Smooth muscle cell of bladder (primary cell): ENCODE results near the gene NR2C2AP. TPM values are rescaled to one million over a fixed set of nuclear protein-coding genes. Genes with fewer than 3 reads are reported as not detected.

Source experiments
- total RNA-seq: library from RNA; depleted of rRNA; stranded (reverse); fragments of >200 nt; gene quantifications from 2 replicates; pipeline ENCODE4 v1.2.3, GENCODE V29; 2014

Gene NR2C2AP
- total RNA-seq, result 3.3 and 4.7 TPM in 2 replicates

GRCh38 chr19:19203012-19203856, at the start of gene NR2C2AP:
Gene NR2C2AP, minus strand, starts transcription at chr19:19203414. Its CDS starts 354 bp downstream, at chr19:19203060.

GRCh38 chr19:19211499-19212420, 8.5 kb upstream of the NR2C2AP start, which contains the start of gene NCAN:
Gene NCAN, plus strand, starts transcription at chr19:19211958. Its CDS starts 4,996 bp downstream, at chr19:19216954.

GRCh38 chr19:19192078-19192882, 10.9 kb downstream of the NR2C2AP start, which contains the start of the genes BORCS8 and RFXANK:
Gene BORCS8, minus strand, starts transcription at chr19:19192152. Its CDS starts 35 bp downstream, at chr19:19192117.
Gene RFXANK, plus strand, starts transcription at chr19:19192258. Its CDS starts 1,689 bp downstream, at chr19:19193947.

GRCh38 chr19:19170053-19170872, 33.0 kb downstream of the NR2C2AP start, which contains the start of gene MEF2B:
Gene MEF2B, minus strand, starts transcription at chr19:19170263. Its CDS starts 19,528 bp downstream, at chr19:19150735.

Other genes starting within 250 kb of the NR2C2AP start
- 23.3 and 27.3 TPM in 2 replicates for gene SUGP2, start 169.9 kb downstream of the NR2C2AP start, total RNA-seq
- gene ARMC6, start 169.8 kb downstream of the NR2C2AP start, total RNA-seq, result 25.1 and 27.7 TPM in 2 replicates
- gene SLC25A42, start 139.4 kb downstream of the NR2C2AP start, total RNA-seq, result 4.4 and 5.7 TPM in 2 replicates
- gene TMEM161A, start 64.9 kb downstream of the NR2C2AP start, total RNA-seq, result 28.9 and 31.7 TPM in 2 replicates
- 0.09 and 0.14 TPM in 2 replicates for gene MEF2B, start 33.2 kb downstream of the NR2C2AP start, total RNA-seq
- gene BORCS8, start 11.3 kb downstream of the NR2C2AP start, total RNA-seq, result 15.5 and 17.5 TPM in 2 replicates
- 56.2 and 64.3 TPM in 2 replicates for gene RFXANK, start 11.2 kb downstream of the NR2C2AP start, total RNA-seq
- not detected in 2 replicates for gene NCAN, start 8.5 kb upstream of the NR2C2AP start, total RNA-seq
- gene TM6SF2, start 69.9 kb upstream of the NR2C2AP start, total RNA-seq, result 1.3 and 2.0 TPM in 2 replicates
- gene SUGP1, start 117.1 kb upstream of the NR2C2AP start, total RNA-seq, result 26.5 and 33.8 TPM in 2 replicates
- gene MAU2, start 117.4 kb upstream of the NR2C2AP start, total RNA-seq, result 16.8 and 27.0 TPM in 2 replicates
- gene GATAD2A, start 202.3 kb upstream of the NR2C2AP start, total RNA-seq, result 17.8 and 30.2 TPM in 2 replicates